Inferior parietal cortex (tissue), 1 donor: Measurements from ENCODE around the gene ZDHHC18.
"Not testable (repeated sequence)": the region's sequence is repeated elsewhere in the genome, so short reads cannot be mapped to it uniquely, and the experiment has no call there.

Source experiments
- DNase-seq: peaks from one replicate; pipeline ENCODE4 v3.0.0-alpha.2; 2016; ENCODE audit errors: extremely low spot score

The ZDHHC18 gene

DNA sequence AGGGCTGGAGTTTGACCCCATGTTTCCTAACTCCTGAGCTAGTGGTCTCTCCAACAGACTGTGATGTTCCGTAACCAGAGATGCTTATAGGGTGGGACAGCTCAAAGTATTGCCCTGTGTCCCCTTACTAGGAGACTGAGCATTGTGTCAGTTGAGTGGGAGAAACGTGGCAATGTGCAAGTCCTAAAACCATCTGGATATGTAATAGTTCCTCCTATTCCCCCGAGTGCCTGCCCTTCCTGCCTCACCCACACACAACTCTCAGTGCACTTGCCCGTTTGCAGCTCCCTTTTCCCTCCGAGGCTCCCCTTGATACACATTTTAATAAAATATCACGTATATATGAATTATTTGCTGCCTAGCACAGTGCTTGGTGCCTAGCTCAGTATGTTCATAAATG, 35.3 kb upstream of the ZDHHC18 start:
- DNase-seq = no peak

DNA sequence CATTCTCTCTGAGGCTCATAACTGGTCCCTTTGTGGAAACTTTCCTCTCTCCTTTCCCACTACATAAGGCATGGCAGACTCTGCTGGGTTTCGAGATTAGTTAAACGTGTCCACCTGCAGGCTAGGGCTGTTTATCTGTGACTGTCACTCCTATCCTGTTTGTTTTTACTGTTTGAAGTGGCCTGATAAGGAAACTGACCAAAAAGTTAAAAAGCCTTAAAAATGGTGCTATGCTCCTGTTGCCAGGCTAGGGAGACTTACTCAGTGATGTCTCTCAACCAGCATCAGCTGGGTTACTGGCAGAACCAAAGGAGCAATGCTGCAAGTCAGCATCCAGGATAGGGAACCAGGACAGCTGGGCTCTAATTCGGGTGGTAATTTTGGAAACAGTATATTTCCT, 34.9 kb upstream of the ZDHHC18 start:
- no peak for DNase-seq

DNA sequence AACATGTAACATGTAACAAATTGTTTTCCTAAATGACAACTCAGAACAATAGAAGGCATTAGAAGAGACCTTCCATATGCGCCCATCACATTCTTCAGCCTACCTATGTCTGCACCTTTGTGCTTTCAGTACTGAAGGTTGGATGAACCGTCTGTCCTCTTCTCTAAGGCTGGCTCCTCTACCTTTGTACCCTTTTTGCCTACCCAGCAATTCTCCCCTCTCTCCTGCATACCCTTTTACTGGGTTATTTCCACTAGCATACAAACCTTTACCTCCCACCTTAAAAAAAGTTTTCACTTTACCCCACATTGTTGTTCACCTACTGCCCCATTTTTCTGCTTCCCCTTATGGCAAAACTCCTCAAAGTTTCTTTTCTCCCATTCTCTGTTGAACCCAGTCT, 33.6 kb upstream of the ZDHHC18 start:
- DNase-seq = no peak

DNA sequence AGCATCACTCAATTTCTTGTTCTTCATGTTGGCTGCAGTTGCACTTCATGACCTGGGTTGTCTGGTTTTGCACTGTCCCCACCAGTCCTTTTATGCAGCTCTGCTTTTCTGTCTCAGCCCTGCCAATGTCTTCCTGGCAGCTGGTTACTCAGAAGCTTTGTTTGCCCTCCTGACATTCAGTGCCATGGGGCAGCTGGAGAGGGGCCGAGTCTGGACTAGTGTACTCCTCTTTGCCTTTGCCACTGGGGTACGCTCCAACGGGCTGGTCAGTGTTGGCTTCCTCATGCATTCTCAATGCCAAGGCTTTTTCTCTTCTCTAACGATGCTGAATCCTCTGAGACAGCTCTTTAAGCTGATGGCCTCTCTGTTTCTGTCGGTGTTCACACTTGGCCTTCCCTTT, 32.1 kb upstream of the ZDHHC18 start:
- DNase-seq = no peak

DNA sequence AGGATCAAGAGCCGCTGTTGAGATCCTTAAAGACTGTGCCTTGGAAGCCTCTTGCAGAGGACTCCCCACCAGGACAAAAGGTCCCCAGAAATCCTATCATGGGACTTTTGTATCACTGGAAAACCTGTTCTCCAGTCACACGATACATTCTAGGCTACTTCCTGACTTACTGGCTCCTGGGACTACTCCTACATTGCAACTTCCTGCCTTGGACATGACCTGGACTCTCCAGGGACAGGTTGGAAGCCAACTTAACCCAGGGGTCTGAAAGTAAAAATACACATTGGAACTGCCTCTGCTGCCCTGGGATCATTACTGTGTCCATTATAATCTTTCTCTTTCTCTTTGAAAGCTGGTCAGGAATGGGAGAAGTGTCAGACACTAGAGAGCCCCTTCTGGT, 28.9 kb upstream of the ZDHHC18 start:
- no peak for DNase-seq

DNA sequence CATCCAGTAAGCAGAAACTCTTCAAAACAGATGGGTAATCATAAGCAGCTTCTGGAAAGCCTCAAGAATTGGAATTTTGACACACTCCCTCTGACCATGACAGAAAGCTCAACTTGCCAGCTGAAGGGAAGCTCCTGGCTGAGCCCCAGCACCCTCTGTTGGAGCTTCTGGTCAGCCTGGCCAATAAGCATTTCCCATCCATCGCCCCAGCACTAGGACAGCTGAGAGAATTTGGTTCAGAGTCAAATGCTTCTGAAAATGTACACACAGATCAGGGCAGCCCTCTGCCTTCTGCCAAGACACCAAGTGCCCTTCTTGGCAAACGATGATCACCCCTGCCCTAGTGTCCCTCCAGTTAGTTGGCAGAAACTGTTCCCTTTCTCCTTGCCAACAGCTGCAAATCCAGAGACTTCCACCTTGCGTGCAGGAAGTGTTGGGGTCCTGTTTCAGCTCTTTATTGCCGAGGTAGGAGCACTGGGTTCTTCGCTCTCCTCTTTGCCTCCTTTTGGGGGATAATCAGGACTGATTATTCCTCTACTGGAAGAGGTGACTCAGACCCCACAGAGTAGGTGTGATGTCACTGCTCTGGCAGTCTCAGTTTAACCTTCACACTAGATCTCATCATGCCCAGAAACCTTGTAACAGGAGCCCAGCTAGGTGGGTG, 26.9 kb upstream of the ZDHHC18 start:
- peak; percentile 43 for DNase-seq

DNA sequence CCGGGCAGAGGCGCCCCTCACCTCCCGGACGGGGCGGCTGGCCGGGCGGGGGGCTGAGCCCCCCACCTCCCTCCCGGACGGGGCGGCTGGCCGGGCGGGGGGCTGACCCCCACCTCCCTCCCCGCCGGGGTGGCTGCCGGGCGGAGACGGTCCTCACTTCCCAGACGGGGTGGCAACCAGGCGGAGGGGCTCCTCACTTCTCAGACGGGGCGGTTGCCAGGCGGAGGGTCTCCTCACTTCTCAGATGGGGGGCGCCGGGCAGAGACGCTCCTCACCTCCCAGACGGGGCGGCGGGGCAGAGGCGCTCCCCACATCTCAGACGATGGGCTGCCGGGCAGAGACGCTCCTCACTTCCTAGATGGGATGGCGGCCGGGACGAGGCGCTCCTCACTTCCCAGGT, 22.6 kb upstream of the ZDHHC18 start:
- not testable (repeated sequence) for DNase-seq

DNA sequence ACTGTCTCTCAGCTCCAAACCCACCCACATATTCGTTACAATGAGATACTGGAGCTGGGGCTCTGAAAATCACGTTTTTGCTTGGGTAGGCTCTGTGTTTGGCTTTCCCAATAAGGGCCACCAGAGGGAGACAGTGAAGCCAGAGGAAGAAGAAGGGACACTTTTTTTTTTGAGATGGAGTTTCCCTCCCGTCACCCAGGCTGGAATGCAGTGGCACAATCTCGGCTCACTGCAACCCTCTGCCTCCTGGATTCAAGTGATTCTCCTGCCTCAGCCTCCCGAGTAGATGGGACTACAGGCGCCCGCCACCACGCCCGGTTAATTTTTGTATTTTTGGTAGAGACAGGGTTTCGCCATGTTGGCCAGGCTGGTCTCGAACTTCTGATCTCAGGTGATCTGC, 16.4 kb upstream of the ZDHHC18 start:
- peak; percentile 74 for DNase-seq

DNA sequence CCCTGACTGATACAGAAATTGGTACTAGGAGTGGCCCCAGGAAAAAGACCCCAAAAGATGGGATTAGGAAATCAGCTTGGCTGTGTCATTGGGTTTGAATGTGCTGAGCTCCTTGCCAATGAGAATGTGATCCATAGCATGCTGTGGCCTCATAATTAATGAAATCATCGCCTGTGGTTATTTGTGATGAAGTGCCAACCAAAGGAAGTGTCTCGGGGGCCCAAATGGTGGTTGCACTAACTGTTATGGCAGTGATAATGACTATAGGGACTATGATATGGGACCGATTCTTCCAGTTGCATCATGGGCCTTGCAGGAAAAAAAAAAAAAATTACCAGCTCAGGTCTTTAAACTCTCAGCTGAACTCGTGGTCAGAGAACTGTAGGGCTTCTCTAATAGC, 15.4 kb upstream of the ZDHHC18 start:
- DNase-seq = no peak

DNA sequence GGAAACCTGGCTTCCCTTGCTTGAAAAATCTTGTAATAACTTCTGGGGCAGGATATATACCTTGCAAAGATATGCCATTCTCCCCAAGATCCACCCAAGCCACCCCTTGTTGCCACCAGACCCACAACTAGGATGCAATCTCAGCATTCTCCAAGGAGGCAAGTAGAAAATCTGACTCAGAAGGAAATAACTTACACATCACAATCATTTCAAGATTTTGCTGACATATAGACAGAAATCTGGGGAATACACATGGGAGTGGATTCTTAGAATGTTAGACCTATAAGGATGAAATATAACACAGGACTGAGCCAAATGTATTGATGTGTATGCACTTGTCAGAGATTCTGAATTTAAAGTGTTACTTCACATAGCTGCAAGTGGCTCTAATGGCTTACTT, 14.8 kb upstream of the ZDHHC18 start:
- DNase-seq = no peak

DNA sequence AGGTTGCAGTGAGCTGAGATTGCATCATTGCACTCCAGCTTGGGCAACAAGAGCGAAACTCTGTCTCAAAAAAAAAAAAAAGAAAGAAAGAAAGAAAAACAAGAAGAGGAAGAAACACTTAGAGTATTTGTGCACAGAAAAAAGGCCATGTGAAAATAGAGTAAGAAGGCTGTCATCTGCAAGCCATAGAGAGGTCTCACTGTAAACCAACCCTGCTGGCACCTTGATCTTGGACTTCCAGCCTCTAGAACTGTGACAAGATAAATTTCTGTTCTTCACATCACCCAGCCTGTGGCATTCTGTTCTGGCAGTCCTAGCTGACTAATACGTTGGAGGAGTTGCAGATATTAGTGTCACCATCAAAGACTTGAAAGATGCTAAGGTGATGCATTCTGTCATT, 12.1 kb upstream of the ZDHHC18 start:
- DNase-seq = no peak

DNA sequence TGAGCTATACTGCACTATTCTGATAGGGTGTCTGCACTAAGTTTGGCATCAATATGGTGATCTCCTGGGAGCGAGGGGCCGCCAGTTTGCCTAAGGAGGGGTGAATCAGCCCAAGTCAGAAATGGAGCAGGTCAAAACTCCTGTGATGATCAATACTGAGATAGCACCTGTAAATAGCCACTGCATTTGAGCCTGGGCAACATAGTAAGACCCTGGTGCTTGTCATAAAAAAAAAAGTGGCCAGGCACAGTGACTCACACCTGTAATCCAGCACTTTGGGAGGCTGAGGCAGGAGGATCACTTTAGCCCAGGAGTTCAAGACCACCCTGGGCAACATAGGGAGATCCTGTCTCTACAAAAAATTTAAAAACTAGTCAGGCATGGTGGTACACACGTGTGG, 11.6 kb upstream of the ZDHHC18 start:
- DNase-seq = no peak

DNA sequence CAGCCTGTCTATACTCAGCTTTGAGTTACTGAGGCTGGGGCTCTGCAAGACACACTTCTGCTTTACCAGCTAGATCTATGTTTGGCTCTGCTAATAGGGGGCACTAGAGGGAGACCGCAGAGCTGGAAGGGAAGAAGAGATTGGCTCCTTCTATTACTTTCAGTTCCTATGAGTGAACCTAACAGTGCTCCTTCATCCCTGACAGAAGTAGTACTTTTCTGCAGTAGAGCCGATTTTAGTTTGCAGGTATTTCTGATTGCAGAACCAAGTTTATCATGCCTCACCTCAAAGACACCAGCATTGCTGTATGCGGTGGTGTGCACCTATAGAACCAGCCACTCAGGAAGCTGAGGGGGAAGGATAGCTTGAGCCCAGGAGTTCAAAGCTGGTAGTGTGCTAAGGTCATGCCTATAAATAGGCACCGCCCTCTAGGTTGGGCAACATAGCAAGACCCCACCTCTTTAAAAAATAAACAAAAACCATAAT, 5.7 kb upstream of the ZDHHC18 start:
- no peak for DNase-seq

DNA sequence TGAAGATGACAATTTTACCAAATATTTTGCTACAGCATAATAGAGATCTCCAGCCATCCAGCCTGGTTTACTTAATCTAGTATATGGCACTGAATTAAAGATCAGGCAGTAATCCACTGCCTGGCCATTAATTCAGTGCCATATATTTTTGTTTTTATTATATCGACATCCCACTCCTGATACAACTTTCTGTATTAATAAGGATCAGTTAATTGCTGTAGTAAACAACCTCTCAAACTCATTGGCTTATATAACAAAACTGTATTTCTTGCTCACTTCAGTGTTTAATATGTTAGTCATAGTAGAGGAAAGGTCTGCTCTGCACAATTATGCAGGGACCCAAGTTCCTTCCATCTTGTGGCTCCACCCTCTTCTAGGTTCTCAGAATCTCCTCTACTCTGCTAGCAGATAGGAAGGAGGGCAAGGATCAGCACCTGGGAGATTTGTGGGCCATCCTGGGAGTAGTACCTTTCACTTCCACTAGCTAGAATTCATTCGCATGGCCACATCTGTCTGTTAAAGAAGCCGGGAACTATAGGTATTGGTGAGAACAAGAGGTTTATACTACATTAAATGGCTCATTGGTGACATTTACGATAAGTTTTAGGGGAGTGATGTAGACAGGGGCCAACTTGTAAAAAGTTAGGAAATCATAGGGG, 3.6 kb upstream of the ZDHHC18 start:
- no peak for DNase-seq

DNA sequence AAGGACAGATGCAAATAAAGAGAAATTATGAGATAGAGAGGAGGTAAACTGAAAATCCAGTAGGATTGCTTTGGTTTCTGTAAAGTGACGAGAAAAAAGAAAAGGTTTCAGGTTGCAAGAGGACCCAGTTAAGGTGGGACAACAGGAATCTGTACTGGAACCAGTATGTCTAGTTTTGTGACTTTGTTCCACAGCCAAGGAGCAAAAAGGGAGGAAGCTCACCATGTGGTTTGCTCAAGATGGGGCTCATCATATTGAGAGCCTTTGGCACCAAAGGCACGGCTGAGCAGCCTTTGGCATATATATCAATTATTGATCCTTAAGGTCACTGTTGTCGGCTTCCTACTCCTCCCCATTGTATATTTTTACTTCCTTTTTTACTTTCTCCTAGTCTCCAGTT, 1.8 kb upstream of the ZDHHC18 start:
- no peak for DNase-seq

DNA sequence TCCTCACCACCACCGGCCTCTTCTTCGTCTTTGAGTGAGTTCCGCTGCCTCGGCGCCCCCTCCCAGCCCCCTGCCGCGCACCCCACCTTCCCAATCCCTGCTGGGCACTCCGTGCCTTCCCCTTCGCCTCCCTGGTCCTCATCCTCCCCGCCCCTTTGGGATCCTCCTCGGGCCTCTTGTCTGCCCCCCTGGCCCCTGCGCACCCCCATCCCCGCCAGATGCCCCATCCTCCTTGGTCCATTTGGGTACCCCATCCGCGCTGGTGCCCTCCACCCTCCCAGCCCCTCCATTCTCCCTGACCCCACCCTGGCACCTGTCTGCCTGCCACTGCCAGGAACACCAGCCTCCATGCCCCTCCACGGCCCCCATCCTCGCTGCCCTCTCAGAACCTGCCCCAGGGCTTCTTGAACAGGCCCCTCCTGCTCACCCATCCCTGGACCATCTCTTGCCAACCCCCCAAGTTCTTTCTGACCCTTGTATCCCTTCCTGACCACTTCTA, 667 bp downstream of the ZDHHC18 start:
- no peak for DNase-seq

DNA sequence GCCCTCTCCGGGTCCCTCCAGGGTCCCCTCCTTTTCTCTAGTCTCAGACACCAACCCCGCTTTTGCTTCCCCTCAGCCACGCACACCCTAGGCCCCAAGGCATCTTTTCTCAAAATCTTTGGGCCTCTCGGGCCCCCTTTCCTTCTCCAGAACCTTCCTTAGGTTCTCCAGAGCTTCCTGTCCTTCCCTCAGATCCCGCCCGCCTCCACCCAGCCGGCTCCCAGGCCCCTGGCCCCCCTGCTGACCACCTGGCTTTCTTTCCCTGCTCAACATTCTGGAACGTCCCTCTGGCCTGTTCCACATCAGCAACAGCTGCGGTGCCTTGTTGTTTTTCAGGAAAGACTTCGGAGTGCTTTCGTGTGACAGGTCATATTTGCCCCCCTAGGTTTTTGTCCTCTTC, 1.2 kb downstream of the ZDHHC18 start:
- no peak for DNase-seq

DNA sequence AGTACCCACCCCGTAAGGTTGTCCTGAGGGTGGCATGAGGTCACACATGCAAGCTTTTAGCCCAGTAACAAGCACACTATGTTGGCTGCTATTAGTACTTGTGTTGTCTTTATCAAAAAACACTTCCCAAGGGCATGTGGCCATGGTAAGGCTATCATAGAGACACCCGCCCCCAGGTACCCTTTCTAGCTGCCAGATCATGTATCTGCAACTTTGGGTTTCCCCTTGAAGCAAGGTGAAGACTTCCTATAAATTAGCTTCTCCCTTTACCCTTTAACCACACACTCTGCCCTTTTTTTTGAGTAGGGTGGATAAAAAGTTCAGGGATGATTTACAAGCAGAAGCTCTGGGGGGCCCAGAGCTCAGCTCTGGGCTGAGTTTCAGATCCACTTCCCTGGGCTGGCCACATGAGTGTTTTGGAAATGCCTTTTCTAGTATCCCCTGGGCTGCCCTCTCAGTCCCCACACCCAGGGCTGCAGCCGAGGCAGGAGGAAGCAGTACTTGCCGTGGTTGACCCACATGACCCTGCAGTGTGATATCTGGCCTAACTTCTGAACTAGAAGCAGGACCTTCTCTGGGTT, 2.0 kb downstream of the ZDHHC18 start:
- no peak for DNase-seq

DNA sequence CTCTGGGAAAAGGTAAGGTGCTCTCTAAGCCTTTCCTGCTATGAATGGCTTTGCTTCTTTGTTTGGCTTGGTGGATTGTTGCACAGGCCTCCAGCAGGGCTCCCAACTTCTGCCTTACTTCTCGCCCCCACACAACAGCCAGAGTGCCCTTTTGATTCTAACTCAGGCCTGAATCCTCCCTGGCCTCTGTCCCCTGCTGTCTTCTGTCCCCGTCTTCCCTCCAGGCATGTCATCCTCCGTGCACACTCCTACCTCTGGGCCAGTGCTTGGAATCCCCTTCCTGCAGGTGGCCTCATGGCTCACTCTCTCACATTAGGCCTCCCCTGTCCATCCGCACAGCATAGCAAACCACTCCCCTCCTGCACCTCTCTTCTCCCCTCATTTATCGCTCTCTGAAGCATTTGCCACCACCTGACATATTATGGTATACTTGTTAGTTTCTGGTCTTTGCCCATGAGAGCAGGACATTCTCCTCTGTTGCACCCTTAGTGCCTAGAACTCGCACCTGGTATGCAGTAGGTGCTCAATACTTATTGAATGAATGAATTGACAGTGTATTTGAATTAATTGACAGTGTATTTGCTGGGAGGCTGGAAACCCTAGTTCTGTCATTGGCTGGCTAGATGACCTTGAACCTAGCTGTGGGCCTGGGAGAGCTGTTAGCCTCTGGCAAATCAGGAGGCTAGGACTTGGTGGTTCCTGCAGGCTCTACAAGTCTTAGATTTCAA, 2.9 kb downstream of the ZDHHC18 start:
- DNase-seq = no peak

DNA sequence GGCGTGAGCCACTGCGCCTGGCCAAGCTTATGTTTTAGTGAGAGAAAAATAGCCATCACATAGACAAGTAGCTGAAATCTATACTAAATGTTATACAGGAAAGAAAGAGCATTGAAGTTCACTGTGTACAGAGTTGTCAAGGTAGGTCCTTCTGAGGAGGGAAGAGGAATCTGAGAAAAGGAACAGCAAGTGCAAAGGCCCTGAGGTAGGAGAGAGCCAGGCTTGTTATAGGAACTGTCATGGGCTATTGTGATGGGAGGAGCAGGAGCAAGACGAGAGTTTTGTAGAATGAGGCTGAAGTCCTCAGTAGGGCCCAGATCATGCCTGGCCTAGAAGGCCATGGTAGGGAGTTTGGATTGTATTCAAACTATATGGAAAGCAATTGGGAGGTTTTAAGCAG, 4.6 kb downstream of the ZDHHC18 start:
- DNase-seq = no peak

DNA sequence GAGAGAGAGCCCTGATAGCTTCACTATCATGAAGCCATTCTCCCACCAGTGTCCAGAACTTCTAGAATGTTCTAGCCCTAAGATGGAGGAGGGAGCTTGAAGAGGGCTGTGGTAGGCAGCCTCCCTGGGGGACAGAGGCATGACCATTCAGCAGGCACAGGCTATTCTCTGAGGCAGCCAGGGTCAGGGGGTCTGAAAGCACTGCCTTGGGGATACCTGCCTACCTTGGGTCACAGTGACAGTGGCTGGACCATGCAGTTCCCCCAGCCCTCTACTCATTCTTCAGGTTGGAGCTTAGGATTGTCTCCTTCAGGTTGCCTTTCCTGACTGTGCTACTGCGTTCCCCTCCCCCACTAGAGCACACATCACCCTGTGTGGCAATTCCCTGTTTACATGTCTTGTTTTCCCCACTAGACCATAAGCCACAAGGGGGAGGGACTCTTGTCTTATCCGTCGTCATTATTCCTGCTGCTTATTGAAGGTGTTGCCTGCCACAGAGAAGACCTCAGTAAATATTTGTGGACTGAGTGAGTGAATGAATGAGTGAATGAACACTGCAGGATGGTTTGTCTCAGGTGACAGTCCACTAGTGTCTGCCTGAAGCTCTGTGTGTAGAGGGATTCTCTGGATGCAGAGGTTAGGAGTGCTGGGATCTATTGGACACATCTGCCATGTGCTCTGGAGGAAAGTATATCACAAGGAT, 5.2 kb downstream of the ZDHHC18 start:
- DNase-seq = no peak
